Neutrophil (primary cell): ENCODE results near the gene SLC26A9.

Source experiments
- H3K27ac ChIP-seq: fragments of 200-600 bp; sonication (generic); 2 replicates; pipeline ENCODE4 v1.5.1; 2016; ENCODE audit warnings: mild to moderate bottlenecking, moderate library complexity
- H3K27me3 ChIP-seq: fragments of 200-600 bp; sonication (generic); 2 replicates; pipeline ENCODE4 v1.6.0; 2016; ENCODE audit warnings: mild to moderate bottlenecking
- H3K36me3 ChIP-seq: fragments of 200-600 bp; sonication (generic); 2 replicates; pipeline ENCODE4 v1.5.1; 2017
- H3K4me1 ChIP-seq, 2 experiments: fragments of 200-600 bp in 1 of 2; sonication (generic) in 1 of 2; 1 replicate in 1 of 2; 2 replicates in 1 of 2; pipeline versions ENCODE4 v1.5.1 to v1.6.1; 2013 to 2016; ENCODE audit warnings: low read depth in 1 of 2, low read length in 1 of 2, mild to moderate bottlenecking in 1 of 2, moderate library complexity in 1 of 2; ENCODE audit not compliant: control insufficient read depth in 1 of 2, insufficient read depth in 1 of 2
- H3K4me3 ChIP-seq, 2 experiments: fragments of 200-600 bp in 1 of 2; sonication (generic) in 1 of 2; 1 replicate in 1 of 2; 2 replicates in 1 of 2; pipeline ENCODE4 v1.5.1; 2013 to 2016; ENCODE audit warnings: low read depth in 1 of 2, low read length in 1 of 2, mild to moderate bottlenecking in 1 of 2, moderate library complexity in 1 of 2
- H3K9me3 ChIP-seq: fragments of 200-600 bp; sonication (generic); 2 replicates; pipeline ENCODE4 v1.5.1; 2016
- TF ChIP-seq, protein P1 (sequence below): fragments of 200-600 bp; sonication (generic); IDR thresholded peaks from 2 replicates; pipeline ENCODE4 v1.5.1; 2016; ENCODE audit warnings: antibody characterized with exemption

Gene SLC26A9, protein sequence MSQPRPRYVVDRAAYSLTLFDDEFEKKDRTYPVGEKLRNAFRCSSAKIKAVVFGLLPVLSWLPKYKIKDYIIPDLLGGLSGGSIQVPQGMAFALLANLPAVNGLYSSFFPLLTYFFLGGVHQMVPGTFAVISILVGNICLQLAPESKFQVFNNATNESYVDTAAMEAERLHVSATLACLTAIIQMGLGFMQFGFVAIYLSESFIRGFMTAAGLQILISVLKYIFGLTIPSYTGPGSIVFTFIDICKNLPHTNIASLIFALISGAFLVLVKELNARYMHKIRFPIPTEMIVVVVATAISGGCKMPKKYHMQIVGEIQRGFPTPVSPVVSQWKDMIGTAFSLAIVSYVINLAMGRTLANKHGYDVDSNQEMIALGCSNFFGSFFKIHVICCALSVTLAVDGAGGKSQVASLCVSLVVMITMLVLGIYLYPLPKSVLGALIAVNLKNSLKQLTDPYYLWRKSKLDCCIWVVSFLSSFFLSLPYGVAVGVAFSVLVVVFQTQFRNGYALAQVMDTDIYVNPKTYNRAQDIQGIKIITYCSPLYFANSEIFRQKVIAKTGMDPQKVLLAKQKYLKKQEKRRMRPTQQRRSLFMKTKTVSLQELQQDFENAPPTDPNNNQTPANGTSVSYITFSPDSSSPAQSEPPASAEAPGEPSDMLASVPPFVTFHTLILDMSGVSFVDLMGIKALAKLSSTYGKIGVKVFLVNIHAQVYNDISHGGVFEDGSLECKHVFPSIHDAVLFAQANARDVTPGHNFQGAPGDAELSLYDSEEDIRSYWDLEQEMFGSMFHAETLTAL

DNA sequence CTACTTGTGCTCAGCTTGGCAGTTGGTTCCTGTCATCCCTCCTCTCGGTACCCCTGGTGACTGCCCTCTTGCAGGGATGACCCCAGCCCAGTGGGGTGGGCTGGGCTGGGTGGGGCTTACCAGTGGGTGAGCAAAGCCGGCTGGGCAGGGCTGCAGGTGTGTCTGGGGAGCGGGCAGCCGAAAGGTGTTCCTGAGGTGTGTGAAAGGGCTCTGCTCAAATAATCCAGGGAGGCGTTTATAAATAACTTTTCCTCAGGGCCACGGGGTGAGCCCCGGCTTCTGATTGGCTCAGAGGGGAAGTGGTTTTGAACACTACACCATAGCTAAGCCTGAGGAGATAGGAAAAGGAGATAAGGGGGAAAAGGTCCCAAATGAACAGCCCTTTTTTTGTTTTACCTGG, at the start of gene SLC26A9:
SLC26A9 (minus strand) TSS at position 212 of the 400 bp plus-strand sequence. CDS start 7,636 bp downstream, outside the sequence.
- Histone ChIP-seq H3K36me3 (no peaks in the 10 kb centered on the region), H3K27me3 (peaks cover 66% of the 10 kb centered on the region), H3K4me1 (no peaks in the 10 kb centered on the region), H3K9me3 (no peaks in the 10 kb centered on the region), H3K27ac (no peak within 1 kb of the TSS), H3K4me3 (no peak within 1 kb of the TSS)
- TF ChIP-seq, protein P1, sequence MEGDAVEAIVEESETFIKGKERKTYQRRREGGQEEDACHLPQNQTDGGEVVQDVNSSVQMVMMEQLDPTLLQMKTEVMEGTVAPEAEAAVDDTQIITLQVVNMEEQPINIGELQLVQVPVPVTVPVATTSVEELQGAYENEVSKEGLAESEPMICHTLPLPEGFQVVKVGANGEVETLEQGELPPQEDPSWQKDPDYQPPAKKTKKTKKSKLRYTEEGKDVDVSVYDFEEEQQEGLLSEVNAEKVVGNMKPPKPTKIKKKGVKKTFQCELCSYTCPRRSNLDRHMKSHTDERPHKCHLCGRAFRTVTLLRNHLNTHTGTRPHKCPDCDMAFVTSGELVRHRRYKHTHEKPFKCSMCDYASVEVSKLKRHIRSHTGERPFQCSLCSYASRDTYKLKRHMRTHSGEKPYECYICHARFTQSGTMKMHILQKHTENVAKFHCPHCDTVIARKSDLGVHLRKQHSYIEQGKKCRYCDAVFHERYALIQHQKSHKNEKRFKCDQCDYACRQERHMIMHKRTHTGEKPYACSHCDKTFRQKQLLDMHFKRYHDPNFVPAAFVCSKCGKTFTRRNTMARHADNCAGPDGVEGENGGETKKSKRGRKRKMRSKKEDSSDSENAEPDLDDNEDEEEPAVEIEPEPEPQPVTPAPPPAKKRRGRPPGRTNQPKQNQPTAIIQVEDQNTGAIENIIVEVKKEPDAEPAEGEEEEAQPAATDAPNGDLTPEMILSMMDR, result no peak

DNA sequence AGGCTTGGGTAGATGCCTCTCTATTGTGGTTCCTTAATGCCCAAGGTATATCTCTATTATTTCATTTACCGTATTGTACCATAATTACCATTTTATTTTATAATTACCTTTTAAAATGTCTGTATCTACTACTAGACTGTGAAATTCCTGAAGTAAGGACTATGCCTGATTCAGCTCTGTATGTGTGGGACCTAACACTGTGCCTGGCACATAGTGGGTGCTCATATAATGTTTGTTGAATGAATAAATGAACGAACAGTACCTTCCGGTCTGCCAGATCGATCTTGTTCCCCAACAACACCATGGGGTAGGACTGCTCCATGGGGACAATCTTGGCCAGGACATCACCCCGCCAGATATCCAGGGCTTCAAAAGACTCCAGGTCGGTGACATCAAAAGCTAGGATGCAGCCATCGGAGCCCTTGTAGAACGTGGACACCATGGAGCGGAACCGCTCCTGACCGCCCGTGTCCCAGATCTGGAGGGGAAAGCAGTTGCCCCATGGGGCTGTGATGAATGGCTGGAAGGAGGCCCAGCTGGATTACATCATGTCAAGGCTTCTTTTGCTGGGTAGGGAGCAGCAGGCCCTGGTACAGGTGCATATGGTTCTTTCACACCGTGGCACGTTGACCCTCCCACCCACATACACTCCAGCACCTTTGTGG, 49.1 kb upstream of the SLC26A9 start:
- TF ChIP-seq, protein P1, result no peak
- Histone ChIP-seq H3K27ac (no peak overlapping the region), H3K9me3 (no peaks in the 10 kb centered on the region), H3K4me1 (no peaks in the 10 kb centered on the region), H3K36me3 (no peaks in the 10 kb centered on the region), H3K27me3 (no peaks in the 10 kb centered on the region), H3K4me3 (no peak overlapping the region)

DNA sequence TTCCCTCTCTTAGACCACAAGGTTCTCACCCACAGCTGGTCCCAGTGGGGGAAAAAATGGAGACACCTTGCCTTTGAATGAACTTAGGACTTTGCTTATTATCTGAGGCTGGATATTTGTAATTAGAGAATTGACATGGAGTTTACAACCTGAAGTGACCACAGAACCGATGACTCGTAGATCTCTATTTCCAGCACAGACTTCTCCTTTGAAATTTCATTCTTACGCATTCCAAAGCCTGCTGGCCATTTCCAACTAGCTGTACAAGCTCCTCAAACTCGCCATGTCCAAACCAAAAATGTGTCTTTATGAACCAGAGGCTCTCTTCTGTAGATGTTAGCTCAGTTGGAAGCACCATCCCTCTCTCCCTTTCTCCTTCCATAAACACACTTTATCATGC, 48.0 kb upstream of the SLC26A9 start:
- no peaks in the 10 kb centered on the region for H3K36me3 ChIP-seq
- no peaks in the 10 kb centered on the region for H3K4me1 ChIP-seq
- no peaks in the 10 kb centered on the region for H3K9me3 ChIP-seq
- H3K27me3 ChIP-seq, result no peaks in the 10 kb centered on the region
- H3K4me3 ChIP-seq, result no peak overlapping the region
- H3K27ac ChIP-seq, result no peak overlapping the region
- TF ChIP-seq, protein P1, result no peak

DNA sequence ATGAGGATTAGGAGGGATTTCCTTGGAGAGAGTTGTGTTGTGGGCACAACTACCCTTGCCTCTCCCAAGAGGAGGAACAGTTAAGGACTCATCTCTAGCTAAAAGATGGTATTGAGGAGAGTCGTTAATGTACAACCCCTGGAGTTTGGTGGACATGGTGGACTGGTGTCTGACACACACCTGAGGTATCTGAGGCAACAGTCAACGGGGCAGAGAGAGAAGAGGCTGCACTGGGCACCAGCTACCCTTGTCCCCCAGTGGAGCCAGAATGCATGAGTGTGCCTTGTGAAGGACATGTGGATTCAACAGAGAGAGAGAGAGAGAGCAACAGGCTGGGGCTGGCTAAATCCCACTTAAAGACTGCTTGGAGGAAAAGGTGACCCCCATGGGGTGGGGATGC, 47.0 kb upstream of the SLC26A9 start:
- TF ChIP-seq, protein P1, result no peak
- no peaks in the 10 kb centered on the region for H3K9me3 ChIP-seq
- no peaks in the 10 kb centered on the region for H3K4me1 ChIP-seq
- H3K27ac ChIP-seq, result no peak overlapping the region
- H3K36me3 ChIP-seq, result no peaks in the 10 kb centered on the region
- no peak overlapping the region for H3K4me3 ChIP-seq
- no peaks in the 10 kb centered on the region for H3K27me3 ChIP-seq

DNA sequence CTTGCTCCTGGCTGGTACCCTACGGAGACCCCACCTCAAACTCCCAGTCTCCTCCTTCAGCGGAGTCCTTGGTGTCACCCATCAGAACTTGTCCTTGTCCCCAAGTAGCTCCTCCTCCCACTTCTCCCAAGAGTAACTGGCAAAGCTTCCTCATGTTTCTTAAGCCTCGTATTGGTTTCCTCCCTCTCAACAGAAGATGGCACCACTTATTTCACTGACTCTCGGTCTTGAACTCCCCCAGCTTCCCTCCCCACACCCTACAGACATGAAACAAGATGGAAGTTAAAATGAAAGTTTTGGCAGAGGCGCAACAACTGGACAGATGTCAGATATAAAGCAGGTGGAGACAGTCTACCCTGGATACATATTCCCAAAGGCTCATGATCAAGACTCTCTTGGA, 46.5 kb upstream of the SLC26A9 start:
- Histone ChIP-seq H3K27me3 (no peaks in the 10 kb centered on the region), H3K27ac (no peak overlapping the region), H3K36me3 (no peaks in the 10 kb centered on the region), H3K4me3 (no peak overlapping the region), H3K4me1 (no peaks in the 10 kb centered on the region), H3K9me3 (no peaks in the 10 kb centered on the region)
- TF ChIP-seq, protein P1, result no peak
